ENCODE data around the gene CPNE7. TPM values are rescaled to one million over a fixed set of nuclear protein-coding genes. Genes with fewer than 3 reads are reported as not detected.

Gene CPNE7
- total and polyA plus RNA-seq, 2 of the 4 experiments (the other 2 are of a cell fraction), result 5.4 to 17.4 TPM

DNA sequence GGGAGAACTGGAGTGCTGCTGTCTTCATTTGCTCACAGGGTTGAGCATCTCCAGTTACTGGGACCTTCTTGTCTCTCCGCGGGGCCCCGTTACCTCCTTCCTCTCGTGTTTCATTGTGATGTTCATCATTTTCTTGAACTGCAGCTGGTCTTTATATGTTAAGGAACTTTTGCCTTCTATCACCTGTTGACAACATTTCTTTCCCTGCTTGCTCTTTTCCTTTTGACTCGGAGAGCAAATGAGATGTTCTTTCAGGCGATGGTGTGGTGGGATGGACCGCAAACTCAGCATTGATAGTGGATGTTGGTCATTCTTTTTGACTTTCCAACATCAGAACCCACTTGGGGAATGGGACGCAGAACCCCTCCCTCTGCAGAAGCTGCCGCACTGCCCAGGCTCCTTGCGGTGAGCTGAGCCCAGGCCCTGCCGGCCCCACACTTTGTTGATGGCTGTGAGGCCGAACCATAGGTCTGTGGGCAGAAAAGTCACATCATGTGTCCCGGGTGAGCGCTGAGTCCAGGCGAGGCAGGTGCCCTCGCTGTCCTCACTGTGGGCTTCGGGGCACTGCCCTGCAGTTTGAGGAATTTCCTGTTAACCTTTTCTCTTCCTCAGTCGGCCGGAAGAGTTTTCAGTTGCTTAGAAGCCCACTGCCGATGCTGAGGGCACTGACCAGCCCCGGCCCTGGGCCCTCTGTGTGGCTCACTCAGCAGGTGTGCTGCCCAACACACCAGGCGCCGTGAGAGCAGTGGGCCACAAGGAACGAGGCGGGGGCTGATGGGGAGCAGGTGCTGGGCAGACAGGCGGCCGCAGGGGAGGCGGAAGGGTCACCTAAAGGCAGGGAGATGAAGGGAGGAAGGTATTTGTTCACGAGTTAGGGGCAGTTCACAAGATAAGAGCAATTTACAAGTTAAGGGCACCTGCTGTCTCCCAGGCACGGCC lies 7.6 kb upstream of the CPNE7 start:
- Histone ChIP-seq H2BK120ac (ENCODE audit: low read depth, low read length) (no peak overlapping the region), H3K4me1 (ENCODE audit: control insufficient read depth, insufficient read depth, low read length) (peaks cover 21% of the 10 kb centered on the region), H2BK15ac (ENCODE audit: low read depth, low read length) (no peak overlapping the region), H2AFZ (replicated peaks; ENCODE audit: low read length, poor library complexity) (peak overlapping the region; percentile 5), H4K91ac (ENCODE audit: insufficient read depth, low read depth, low read length) (no peak overlapping the region), H3K27me3 (ENCODE audit: control insufficient read depth, insufficient read depth, low read length) (no peaks in the 10 kb centered on the region), H3K4me3 (ENCODE audit: insufficient read depth, low read depth, low read length) (no peak overlapping the region), H4K8ac (ENCODE audit: low read depth in 2 of 2, low read length in 2 of 2) (no peak overlapping the region), H2BK20ac (ENCODE audit: low read depth, low read length) (no peak overlapping the region), H3K4me2 (ENCODE audit: low read depth, low read length) (no peak overlapping the region), H3K36me3 (ENCODE audit: control insufficient read depth, insufficient read depth, low read length) (peaks cover 20% of the 10 kb centered on the region), H3K18ac (ENCODE audit: low read depth, low read length) (no peak overlapping the region), H2AK9ac (replicated peaks; ENCODE audit: low read depth, low read length, poor library complexity) (no peak overlapping the region), H3K9ac (ENCODE audit: low read depth, low read length) (no peak overlapping the region), H3K4ac (ENCODE audit: low read depth, low read length) (no peak overlapping the region), H3K27ac (ENCODE audit: insufficient read depth, low read length) (no peak overlapping the region), H3K23ac (ENCODE audit: low read depth, low read length) (no peak overlapping the region), H4K5ac (ENCODE audit: low read depth, low read length) (no peak overlapping the region), H3K9me1 (ENCODE audit: insufficient read depth, low read length) (peaks cover 9% of the 10 kb centered on the region), H4K20me1 (ENCODE audit: insufficient read depth, low read length) (peaks cover 37% of the 10 kb centered on the region), H3K56ac (ENCODE audit: extremely low read depth, insufficient read depth, low read length) (no peak overlapping the region), H2AK5ac (ENCODE audit: low read depth, low read length) (no peak overlapping the region), H2BK5ac (ENCODE audit: low read depth, low read length, poor library complexity, severe bottlenecking) (no peak overlapping the region), H3K9me3 (ENCODE audit: control insufficient read depth, insufficient read depth, low read length) (no peaks in the 10 kb centered on the region), H3K79me1 (ENCODE audit: low read depth in 1 of 2, low read length in 2 of 2) (peaks cover 19 to 32% of the 10 kb centered on the region in 2 experiments), H3K14ac (replicated peaks; ENCODE audit: low read depth, low read length) (no peak overlapping the region)
- dilution Hi-C loops (cut with HindIII; ENCODE audit: low sequenced_read_pairs, unreplicated experiment) (no loop called here), intact Hi-C loops (cut with micrococcal nuclease) (no loop called here), in situ Hi-C loops (cut with MboI; ENCODE audit: low sequenced_read_pairs) (no loop called here)
- ATAC-seq (ENCODE audit: low read depth) (no peak), DNase-seq (no peak)
- WGBS, 2 experiments (ENCODE audit: extremely low coverage in 2 of 2, insufficient read length in 1 of 2), result 68% methylated on average over 8 of the region's 30 CpGs; no CpG with 5 or more reads in 1 of the 2 experiments
- BruUV-seq (replicated peaks), result no TSS peak
- TF ChIP-seq BHLHE40 (IDR thresholded peaks at IDR 0.05; ENCODE audit: low read depth, low read length) (no peak), MXI1 (IDR thresholded peaks at IDR 0.05; ENCODE audit: borderline replicate concordance, low read depth, low read length) (no peak), RCOR1 (IDR thresholded peaks at IDR 0.05; ENCODE audit: insufficient replicate concordance, low read length) (no peak), FOS (IDR thresholded peaks at IDR 0.05; ENCODE audit: low read depth, low read length) (no peak), CHD1 (IDR thresholded peaks at IDR 0.05; ENCODE audit: low read depth, low read length) (no peak), SMC3 (IDR thresholded peaks at IDR 0.05; ENCODE audit: low read depth, low read length) (no peak), RAD21 (IDR thresholded peaks at IDR 0.05; ENCODE audit: low read length) (no peak), CEBPB (IDR thresholded peaks at IDR 0.05; ENCODE audit: low read depth, low read length) (no peak), MAZ (IDR thresholded peaks at IDR 0.05; ENCODE audit: borderline replicate concordance, low read depth, low read length) (no peak)
- ChIA-PET CTCF (no interaction called here), POLR2A (ENCODE audit: unreplicated experiment) (no interaction called here)
